NT2/D1 (cell line): ENCODE data around the gene FAM184B.

Experiments
- SUZ12 ChIP-seq: IDR thresholded peaks from 2 replicates; pipeline ENCODE4 v1.6.1; 2011; ENCODE audit not compliant: insufficient read length, insufficient read depth; ENCODE audit errors: extremely low read depth
- YY1 ChIP-seq: IDR thresholded peaks from 2 replicates; pipeline ENCODE4 v1.6.1; 2011; ENCODE audit not compliant: insufficient read length, insufficient read depth
- ZNF274 ChIP-seq: IDR thresholded peaks from 2 replicates; pipeline ENCODE4 v1.6.1; 2011; ENCODE audit warnings: mild to moderate bottlenecking, low read depth, low read length

DNA sequence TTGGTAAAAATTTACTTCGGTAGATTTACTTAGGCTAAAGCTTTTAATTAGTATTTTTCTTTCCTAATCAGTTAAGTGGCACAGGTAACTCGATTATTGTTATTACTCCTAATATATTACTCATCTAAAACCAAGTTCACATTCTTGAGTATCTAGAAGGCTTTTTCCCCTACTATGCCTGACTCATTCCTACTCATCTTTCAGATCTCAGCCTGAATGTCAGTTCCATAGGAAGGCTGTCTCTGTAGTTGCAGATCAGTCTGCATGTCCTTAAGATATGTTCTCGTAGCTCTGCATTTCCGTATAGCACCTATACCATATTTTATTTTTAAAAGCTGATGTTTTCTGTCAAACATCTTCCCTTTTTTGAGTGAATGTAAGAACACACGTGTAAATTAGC lies 5.9 kb upstream of the FAM184B start:
- TF ChIP-seq YY1: no peak
- no peak for TF ChIP-seq ZNF274
- no peak for TF ChIP-seq SUZ12
